Mesangial cell (primary cell): ENCODE results near the gene SAMD1. TPM values are rescaled to one million over a fixed set of nuclear protein-coding genes. Genes with fewer than 3 reads are reported as not detected.

Experiments used
- total RNA-seq: library from RNA; depleted of rRNA; stranded (reverse); fragments of >200 nt; gene quantifications from 2 replicates; pipeline ENCODE4 v1.2.3, GENCODE V29; 2015

Gene SAMD1
- 28.2 and 44.0 TPM in 2 replicates for total RNA-seq

GRCh38 chr19:14090509-14091080 lies at the start of gene SAMD1:
Gene SAMD1 (minus strand): TSS chr19:14090751.

GRCh38 chr19:14136509-14137281 lies 46.1 kb upstream of the SAMD1 start, which contains the start of gene ASF1B:
Gene ASF1B (minus strand): TSS chr19:14136589. CDS start chr19:14136456, 133 bp downstream.

GRCh38 chr19:14117668-14118164 lies 27.2 kb upstream of the SAMD1 start, which contains the start of gene PRKACA:
Gene PRKACA (minus strand): TSS chr19:14117762. CDS start chr19:14117547, 215 bp downstream.

GRCh38 chr19:14085309-14085995 lies 5.1 kb downstream of the SAMD1 start, which contains the start of gene C19orf67:
Gene C19orf67 (minus strand): TSS chr19:14085783. CDS start chr19:14085627, 156 bp downstream.

GRCh38 chr19:14072535-14073260 lies 17.9 kb downstream of the SAMD1 start, which contains the start of gene MISP3:
Gene MISP3 (plus strand): TSS chr19:14072786. CDS start chr19:14073310, 524 bp downstream.

GRCh38 chr19:14061751-14062557 lies 28.6 kb downstream of the SAMD1 start, which contains the start of gene PALM3:
Gene PALM3 (minus strand): TSS chr19:14062076. CDS start chr19:14061980, 96 bp downstream.

Other genes starting within 250 kb of the SAMD1 start
- gene NANOS3, start 213.6 kb downstream of the SAMD1 start, total RNA-seq: 0.63 TPM in 1 of 2 replicates, not detected in the other
- gene BRME1, start 184.6 kb downstream of the SAMD1 start, total RNA-seq: 0.49 and 1.0 TPM in 2 replicates
- gene CC2D1A, start 184.6 kb downstream of the SAMD1 start, total RNA-seq: 24.6 and 41.5 TPM in 2 replicates
- gene PODNL1, start 152.3 kb downstream of the SAMD1 start, total RNA-seq: 0.49 and 25.6 TPM in 2 replicates
- 30.6 and 38.9 TPM in 2 replicates for gene DCAF15, start 138.2 kb downstream of the SAMD1 start, total RNA-seq
- 7.7 and 8.7 TPM in 2 replicates for gene RFX1, start 84.4 kb downstream of the SAMD1 start, total RNA-seq
- gene RLN3, start 62.6 kb downstream of the SAMD1 start, total RNA-seq: not detected in 2 replicates
- 6.7 and 7.6 TPM in 2 replicates for gene IL27RA, start 59.0 kb downstream of the SAMD1 start, total RNA-seq
- gene PALM3, start 28.7 kb downstream of the SAMD1 start, total RNA-seq: under 0.01 and 0.13 TPM in 2 replicates
- 0.49 and 3.3 TPM in 2 replicates for gene MISP3, start 18.0 kb downstream of the SAMD1 start, total RNA-seq
- not detected in 2 replicates for gene C19orf67, start 5.0 kb downstream of the SAMD1 start, total RNA-seq
- gene PRKACA, start 27.0 kb upstream of the SAMD1 start, total RNA-seq: 41.6 and 55.1 TPM in 2 replicates
- gene ASF1B, start 45.8 kb upstream of the SAMD1 start, total RNA-seq: 7.9 and 97.4 TPM in 2 replicates
- 4.7 and 18.5 TPM in 2 replicates for gene ADGRL1, start 115.4 kb upstream of the SAMD1 start, total RNA-seq